Glutamatergic neuron (in vitro differentiated cells): ENCODE measurements around the gene CEACAM1. TPM values are rescaled to one million over a fixed set of nuclear protein-coding genes. Genes with fewer than 3 reads are reported as not detected.

ENCODE experiments used
- DNase-seq: peaks from one replicate; pipeline ENCODE4 v3.0.0; 2022
- H3K27ac Mint-ChIP-seq: one replicate; pipeline ENCODE4 v1.8.0; 2020; ENCODE audit warnings: mild to moderate bottlenecking, mixed read lengths, inconsistent platforms; ENCODE audit not compliant: unreplicated experiment
- H3K27me3 Mint-ChIP-seq: one replicate; pipeline ENCODE4 v1.8.0; 2020; ENCODE audit warnings: mild to moderate bottlenecking, moderate library complexity, mixed read lengths, inconsistent platforms; ENCODE audit not compliant: unreplicated experiment
- H3K36me3 Mint-ChIP-seq: one replicate; pipeline ENCODE4 v1.8.0; 2020; ENCODE audit warnings: mild to moderate bottlenecking, mixed read lengths, inconsistent platforms; ENCODE audit not compliant: unreplicated experiment
- H3K4me1 Mint-ChIP-seq: one replicate; pipeline ENCODE4 v1.8.0; 2020; ENCODE audit warnings: mild to moderate bottlenecking, low read depth, mixed read lengths, inconsistent platforms; ENCODE audit not compliant: unreplicated experiment
- H3K4me3 Mint-ChIP-seq: one replicate; pipeline ENCODE4 v1.8.0; 2020; ENCODE audit warnings: mild to moderate bottlenecking, mixed read lengths, inconsistent platforms; ENCODE audit not compliant: unreplicated experiment
- H3K9me3 Mint-ChIP-seq: one replicate; pipeline ENCODE4 v1.8.0; 2020; ENCODE audit warnings: mild to moderate bottlenecking, moderate library complexity, mixed read lengths, inconsistent platforms; ENCODE audit not compliant: unreplicated experiment
- total RNA-seq: library from RNA; stranded (reverse); fragmentation: NEBNext Ultra II Directional; extraction: Animal tissue kit (Norgen Biotek cat#: 25700); gene quantifications from one replicate; pipeline ENCODE4 v1.2.1, GENCODE V29; 2021; ENCODE audit not compliant: unreplicated experiment
- TF ChIP-seq, protein P1 (sequence below): fragments of 200-600 bp; sonication (generic); IDR thresholded peaks from one replicate; pipeline ENCODE4 v1.5.0; 2021; ENCODE audit not compliant: partially characterized antibody, unreplicated experiment

CEACAM1 gene
- total RNA-seq, 1 donor from 2014 or later, result 0.44 TPM

DNA sequence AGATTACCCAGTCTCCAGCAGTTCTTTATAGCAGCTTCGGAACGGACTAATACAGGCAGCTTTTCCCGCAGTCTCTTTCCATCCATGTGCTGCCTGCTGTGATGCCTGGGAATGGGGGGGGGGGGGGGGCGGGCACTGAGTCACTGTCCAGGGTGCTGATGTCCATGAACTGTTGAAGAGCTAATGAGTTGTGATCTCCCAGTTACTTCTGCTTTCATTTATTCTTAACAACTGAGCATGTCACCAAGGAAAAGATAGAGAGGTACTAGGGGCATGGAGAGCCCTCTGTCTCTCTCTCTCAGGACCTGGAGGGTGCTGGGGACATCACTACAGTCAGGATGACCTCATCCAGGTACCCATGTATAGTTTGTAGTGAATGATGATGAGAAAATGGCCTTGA is 20.3 kb upstream of the CEACAM1 start:
- DNase-seq, result no peak
- no peaks in the 10 kb centered on the region for H3K4me1 Mint-ChIP-seq
- H3K27me3 Mint-ChIP-seq, result peaks cover 4% of the 10 kb centered on the region
- peaks cover 22% of the 10 kb centered on the region for H3K36me3 Mint-ChIP-seq
- H3K27ac Mint-ChIP-seq, result no peak overlapping the region
- peaks cover 14% of the 10 kb centered on the region for H3K9me3 Mint-ChIP-seq
- H3K4me3 Mint-ChIP-seq, result no peak overlapping the region
- TF ChIP-seq, protein P1, sequence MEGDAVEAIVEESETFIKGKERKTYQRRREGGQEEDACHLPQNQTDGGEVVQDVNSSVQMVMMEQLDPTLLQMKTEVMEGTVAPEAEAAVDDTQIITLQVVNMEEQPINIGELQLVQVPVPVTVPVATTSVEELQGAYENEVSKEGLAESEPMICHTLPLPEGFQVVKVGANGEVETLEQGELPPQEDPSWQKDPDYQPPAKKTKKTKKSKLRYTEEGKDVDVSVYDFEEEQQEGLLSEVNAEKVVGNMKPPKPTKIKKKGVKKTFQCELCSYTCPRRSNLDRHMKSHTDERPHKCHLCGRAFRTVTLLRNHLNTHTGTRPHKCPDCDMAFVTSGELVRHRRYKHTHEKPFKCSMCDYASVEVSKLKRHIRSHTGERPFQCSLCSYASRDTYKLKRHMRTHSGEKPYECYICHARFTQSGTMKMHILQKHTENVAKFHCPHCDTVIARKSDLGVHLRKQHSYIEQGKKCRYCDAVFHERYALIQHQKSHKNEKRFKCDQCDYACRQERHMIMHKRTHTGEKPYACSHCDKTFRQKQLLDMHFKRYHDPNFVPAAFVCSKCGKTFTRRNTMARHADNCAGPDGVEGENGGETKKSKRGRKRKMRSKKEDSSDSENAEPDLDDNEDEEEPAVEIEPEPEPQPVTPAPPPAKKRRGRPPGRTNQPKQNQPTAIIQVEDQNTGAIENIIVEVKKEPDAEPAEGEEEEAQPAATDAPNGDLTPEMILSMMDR, result no peak

DNA sequence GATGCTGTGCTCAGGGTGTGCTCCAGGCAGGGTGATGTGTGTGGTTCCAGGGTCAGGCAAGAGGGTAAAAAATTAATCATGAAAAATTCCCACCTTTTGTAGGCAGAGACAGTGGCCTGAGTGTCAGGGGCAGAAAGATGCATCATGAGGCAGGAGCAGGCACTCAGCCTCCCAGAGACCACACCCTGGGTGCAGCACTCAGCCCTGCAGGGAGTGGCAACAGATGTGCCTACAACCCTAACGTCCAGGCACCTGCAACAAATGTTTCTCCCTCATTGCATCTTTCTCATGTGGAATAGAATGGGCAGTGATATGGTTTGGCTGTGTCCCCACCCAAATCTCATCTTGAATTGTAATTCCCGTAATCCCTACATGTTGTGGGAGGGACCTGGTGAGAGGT is 19.6 kb upstream of the CEACAM1 start:
- no peak overlapping the region for H3K4me3 Mint-ChIP-seq
- peaks cover 4% of the 10 kb centered on the region for H3K27me3 Mint-ChIP-seq
- TF ChIP-seq, protein P1, result no peak
- no peak for DNase-seq
- H3K27ac Mint-ChIP-seq, result no peak overlapping the region
- H3K4me1 Mint-ChIP-seq, result no peaks in the 10 kb centered on the region
- peaks cover 22% of the 10 kb centered on the region for H3K36me3 Mint-ChIP-seq
- H3K9me3 Mint-ChIP-seq, result peaks cover 14% of the 10 kb centered on the region

DNA sequence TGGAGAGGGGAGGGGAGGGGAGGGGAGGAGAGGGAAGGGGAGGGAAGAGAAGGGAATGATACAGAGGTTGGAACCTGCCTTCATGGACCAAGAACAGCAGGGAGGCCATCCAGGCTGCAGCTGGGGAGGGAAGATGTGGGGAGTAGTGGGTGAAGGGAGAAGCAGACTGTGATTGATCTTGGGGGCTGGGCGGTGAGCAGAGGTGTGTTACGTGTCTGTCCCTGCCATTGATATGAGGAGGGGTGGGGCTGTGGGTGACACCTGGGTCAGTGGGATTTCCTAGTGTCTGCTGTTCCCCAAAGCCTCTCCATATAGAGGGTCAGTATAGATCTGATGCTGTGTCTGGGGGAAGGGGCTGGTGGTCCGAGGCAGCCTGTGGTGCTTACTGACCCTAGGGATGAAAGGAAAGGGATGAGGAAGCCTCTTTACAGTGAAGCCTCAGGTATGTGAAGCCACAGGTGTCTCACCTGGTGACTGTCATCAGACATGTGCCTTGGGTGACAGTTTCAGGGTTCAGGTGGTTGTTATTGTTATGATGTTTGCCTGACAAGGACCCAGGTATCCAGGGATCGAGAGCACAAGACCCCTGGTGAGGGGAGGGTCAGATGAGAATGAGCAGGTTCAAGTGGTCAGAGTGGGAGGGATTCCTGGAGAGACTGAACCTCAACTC is 18.7 kb upstream of the CEACAM1 start:
- no peak for DNase-seq
- Mint-ChIP-seq H3K4me3 (no peak overlapping the region), H3K9me3 (peaks cover 12% of the 10 kb centered on the region), H3K27ac (no peak overlapping the region), H3K4me1 (no peaks in the 10 kb centered on the region), H3K36me3 (peaks cover 20% of the 10 kb centered on the region), H3K27me3 (peaks cover 4% of the 10 kb centered on the region)
- TF ChIP-seq, protein P1, result no peak

DNA sequence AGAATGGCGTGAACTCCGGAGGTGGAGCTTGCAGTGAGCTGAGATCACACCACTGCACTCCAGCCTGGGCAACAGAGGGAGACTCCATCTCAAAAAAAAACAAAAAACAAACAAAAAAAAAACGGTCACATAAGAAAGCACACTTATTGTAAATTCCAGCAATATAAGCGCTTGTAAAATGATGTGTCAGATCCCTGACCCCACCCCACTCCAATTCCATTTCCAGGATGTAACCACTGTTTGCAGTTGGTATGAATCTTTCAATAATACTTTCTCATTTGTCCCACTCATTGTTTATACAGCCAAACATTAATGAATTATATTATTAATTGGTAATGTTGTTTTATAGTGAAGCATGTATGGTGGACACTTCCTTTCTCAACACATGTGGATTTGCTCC is 15.9 kb upstream of the CEACAM1 start:
- Mint-ChIP-seq H3K36me3 (peaks cover 2% of the 10 kb centered on the region), H3K9me3 (peaks cover 6% of the 10 kb centered on the region), H3K27ac (no peak overlapping the region), H3K27me3 (peaks cover 4% of the 10 kb centered on the region), H3K4me1 (no peaks in the 10 kb centered on the region), H3K4me3 (no peak overlapping the region)
- TF ChIP-seq, protein P1, result no peak
- DNase-seq, result no peak

DNA sequence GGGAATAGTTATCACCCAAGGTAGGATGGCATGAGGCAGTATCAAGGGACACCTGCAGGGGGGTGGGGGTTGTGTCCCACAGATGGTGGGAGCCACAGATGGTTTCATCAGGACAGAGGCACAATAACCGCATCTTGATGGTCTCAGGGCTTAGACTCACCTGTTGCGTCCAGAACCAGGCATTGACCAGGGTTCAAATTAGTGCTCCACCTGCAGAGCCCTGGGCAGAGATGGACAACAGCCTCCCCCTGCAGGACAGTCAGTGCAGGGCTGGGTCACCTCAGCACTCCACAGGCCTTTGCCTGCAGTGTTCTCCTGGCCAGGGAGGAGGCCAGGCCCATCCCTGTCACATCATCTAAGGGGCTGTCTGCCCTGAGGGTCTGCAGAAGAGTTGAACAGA is 14.5 kb upstream of the CEACAM1 start:
- peaks cover 4% of the 10 kb centered on the region for H3K27me3 Mint-ChIP-seq
- H3K9me3 Mint-ChIP-seq, result no peaks in the 10 kb centered on the region
- no peak for DNase-seq
- peaks cover 6% of the 10 kb centered on the region for H3K36me3 Mint-ChIP-seq
- TF ChIP-seq, protein P1, result no peak
- H3K4me3 Mint-ChIP-seq, result no peak overlapping the region
- no peak overlapping the region for H3K27ac Mint-ChIP-seq
- H3K4me1 Mint-ChIP-seq, result no peaks in the 10 kb centered on the region
